ENCODE measurements around the gene RBBP9.

RBBP9 gene

GRCh38 chr20:18466894-18467730 lies 29.9 kb downstream of the RBBP9 start, which contains the start of the genes DZANK1 and POLR3F (continued):
- TF ChIP-seq GLIS1 (tag by site-specific recombination; IDR thresholded peaks at IDR 0.05) (peak; percentile 32; the same call in 1 of the 2 replicates), WT1 (tag by site-specific recombination; IDR thresholded peaks at IDR 0.05) (no peak), ZNF10 (tag by site-specific recombination; IDR thresholded peaks at IDR 0.05) (peak; percentile 62; the same call in 1 of the 2 replicates), ZBTB49 (tag by site-specific recombination; IDR thresholded peaks at IDR 0.05; ENCODE audit: low read depth) (no peak), ZSCAN4 (tag by site-specific recombination; IDR thresholded peaks at IDR 0.05) (peak; percentile 24; the same call in 1 of the 2 replicates), ZNF561 (tag by site-specific recombination; IDR thresholded peaks at IDR 0.05; ENCODE audit: borderline replicate concordance) (no peak), ZFP37 (tag by site-specific recombination; IDR thresholded peaks at IDR 0.05) (peak; percentile 80; the same call in 1 of the 2 replicates), ZNF239 (tag by site-specific recombination; IDR thresholded peaks at IDR 0.05) (no peak), GLIS2 (tag by site-specific recombination; IDR thresholded peaks at IDR 0.05) (peak; percentile 87), TCF7L2 (IDR thresholded peaks at IDR 0.05; ENCODE audit: borderline replicate concordance, low read depth, low read length) (no peak), TSHZ1 (tag by site-specific recombination; IDR thresholded peaks at IDR 0.05; ENCODE audit: borderline replicate concordance) (0 out of 2 replicates have a peak, but pooled peaks have one; percentile 11), ZNF791 (tag by site-specific recombination; IDR thresholded peaks at IDR 0.05) (no peak), PRDM4 (tag by site-specific recombination; IDR thresholded peaks at IDR 0.05) (no peak), ZNF211 (tag by site-specific recombination; IDR thresholded peaks at IDR 0.05; ENCODE audit: low read depth) (no peak), ZNF391 (tag by site-specific recombination; IDR thresholded peaks at IDR 0.05; ENCODE audit: borderline replicate concordance, low read depth) (peak; percentile 79; the same call in 1 of the 2 replicates), ZBTB8A (tag by site-specific recombination; IDR thresholded peaks at IDR 0.05) (peak; percentile 64; the same call in 1 of the 2 replicates), KLF16 (tag by site-specific recombination; IDR thresholded peaks at IDR 0.05) (peak; percentile 44), ZBTB6 (tag by site-specific recombination; IDR thresholded peaks at IDR 0.05) (no peak), ZEB2 (tag by site-specific recombination; IDR thresholded peaks at IDR 0.05) (peak; percentile 60; the same call in 1 of the 2 replicates), YY1 (tag by site-specific recombination; IDR thresholded peaks at IDR 0.05) (peak; percentile 81), ZNF426 (tag by site-specific recombination; IDR thresholded peaks at IDR 0.05) (no peak), AEBP2 (tag by site-specific recombination; IDR thresholded peaks at IDR 0.05; ENCODE audit: borderline replicate concordance) (no peak), ZNF555 (tag by site-specific recombination; conservative IDR thresholded peaks at IDR 0.05) (no peak), ZNF624 (tag by site-specific recombination; IDR thresholded peaks at IDR 0.05) (no peak), ZNF529 (tag by site-specific recombination; IDR thresholded peaks at IDR 0.05; ENCODE audit: insufficient replicate concordance) (no peak), ZNF354C (tag by site-specific recombination; IDR thresholded peaks at IDR 0.05; ENCODE audit: borderline replicate concordance, low read depth) (no peak)
